Neural cell (in vitro differentiated cells): ENCODE measurements around the gene PCDH17. TPM values are rescaled to one million over a fixed set of nuclear protein-coding genes. Genes with fewer than 3 reads are reported as not detected.

Experiments used
- H2AFZ ChIP-seq: fragments of 200-600, 300-800 bp; sonication (generic), shearing (Covaris generic); 2 replicates; pipeline ENCODE4 v1.6.0; 2014; ENCODE audit warnings: low read depth, mild to moderate bottlenecking, antibody characterized with exemption, low read length, moderate library complexity
- H3F3A ChIP-seq: fragments of 200-600 bp; shearing (Covaris generic); 2 replicates; pipeline ENCODE4 v1.6.1; 2016; ENCODE audit warnings: mild to moderate bottlenecking, moderate library complexity, mixed read lengths, antibody characterized with exemption, low read length; ENCODE audit not compliant: insufficient read depth, poor library complexity, severe bottlenecking
- H3K27ac ChIP-seq: fragments of 200-600, 300-800 bp; sonication (generic), shearing (Covaris generic); 2 replicates; pipeline ENCODE4 v1.5.1; 2014; ENCODE audit warnings: mild to moderate bottlenecking, low read length, moderate library complexity
- H3K27me3 ChIP-seq: fragments of 300-800, 200-600 bp; sonication (generic), shearing (Covaris generic); 2 replicates; pipeline ENCODE4 v1.6.0; 2014; ENCODE audit warnings: mild to moderate bottlenecking, low read depth, low read length, moderate library complexity; ENCODE audit not compliant: insufficient read depth
- H3K36me3 ChIP-seq: fragments of 300-800, 200-600 bp; sonication (generic), shearing (Covaris generic); 2 replicates; pipeline ENCODE4 v1.5.1; 2014; ENCODE audit warnings: mild to moderate bottlenecking, antibody characterized with exemption, low read length, moderate library complexity; ENCODE audit not compliant: insufficient read depth
- H3K4me2 ChIP-seq: fragments of 300-800, 200-600 bp; sonication (generic), shearing (Covaris generic); 2 replicates; pipeline ENCODE4 v1.6.0; 2014; ENCODE audit warnings: mild to moderate bottlenecking, low read length
- H3K4me3 ChIP-seq: fragments of 300-800, 200-600 bp; sonication (generic), shearing (Covaris generic); 2 replicates; pipeline ENCODE4 v1.5.1; 2014; ENCODE audit warnings: mild to moderate bottlenecking, low read length, moderate library complexity
- H3K79me2 ChIP-seq: fragments of 200-600 bp; shearing (Covaris generic); replicated peaks from 2 replicates; pipeline ENCODE4 v1.6.0; 2014; ENCODE audit warnings: mild to moderate bottlenecking, low read length, moderate library complexity; ENCODE audit not compliant: insufficient read depth
- H3K9ac ChIP-seq: fragments of 300-800, 200-600 bp; sonication (generic), shearing (Covaris generic); 2 replicates; pipeline ENCODE4 v1.6.1; 2016; ENCODE audit warnings: mild to moderate bottlenecking, low read length, mixed read lengths
- H3K9me2 ChIP-seq: fragments of 200-600 bp; shearing (Covaris generic); 2 replicates; pipeline ENCODE4 v1.6.1; 2016; ENCODE audit warnings: mild to moderate bottlenecking, low read length, mixed read lengths; ENCODE audit not compliant: insufficient read depth
- H3K9me3 ChIP-seq: fragments of 200-600, 300-800 bp; sonication (generic), shearing (Covaris generic); 2 replicates; pipeline ENCODE4 v1.6.1; 2016; ENCODE audit warnings: mild to moderate bottlenecking, mixed run types, low read length, moderate library complexity, mixed read lengths
- H4K20me1 ChIP-seq: fragments of 200-600 bp; shearing (Covaris generic); 2 replicates; pipeline ENCODE4 v1.6.1; 2016; ENCODE audit warnings: mild to moderate bottlenecking, mixed run types; ENCODE audit not compliant: insufficient read depth
- EP300 ChIP-seq: fragments of 450-650 bp; conservative IDR thresholded peaks from 2 replicates; pipeline ENCODE4 v1.6.1; 2014; ENCODE audit warnings: antibody characterized with exemption, mild to moderate bottlenecking, moderate library complexity; ENCODE audit not compliant: poor library complexity, severe bottlenecking
- EZH2 ChIP-seq: fragments of 200-600, 300-800 bp; shearing (Covaris generic), sonication (generic); IDR thresholded peaks from 2 replicates; pipeline ENCODE4 v1.6.1; 2014; ENCODE audit warnings: antibody characterized with exemption, low read length, borderline replicate concordance, mild to moderate bottlenecking; ENCODE audit not compliant: insufficient read depth, poor library complexity, severe bottlenecking
- MXI1 ChIP-seq: fragments of 450-650 bp; conservative IDR thresholded peaks from 2 replicates; pipeline ENCODE4 v1.6.1; 2014; ENCODE audit warnings: antibody characterized with exemption, mild to moderate bottlenecking; ENCODE audit not compliant: poor library complexity, severe bottlenecking
- POLR2AphosphoS5 ChIP-seq: IDR thresholded peaks from 2 replicates; pipeline ENCODE4 v1.6.1; 2012
- RAD21 ChIP-seq: fragments of 450-650 bp; conservative IDR thresholded peaks from 2 replicates; pipeline ENCODE4 v1.6.1; 2014; ENCODE audit warnings: antibody characterized with exemption, mild to moderate bottlenecking, moderate library complexity
- SMC3 ChIP-seq: fragments of 450-650 bp; conservative IDR thresholded peaks from 2 replicates; pipeline ENCODE4 v1.6.1; 2014; ENCODE audit warnings: antibody characterized with exemption, mild to moderate bottlenecking, moderate library complexity; ENCODE audit not compliant: poor library complexity
- TAF1 ChIP-seq: IDR thresholded peaks from 2 replicates; pipeline ENCODE4 v1.6.1; 2012; ENCODE audit warnings: low read depth
- polyA plus RNA-seq: library from polyadenylated mRNA; depleted of rRNA; stranded (reverse); fragments of >200 nt; gene quantifications from 2 replicates; pipeline ENCODE4 v1.2.3, GENCODE V29; 2014
- TF ChIP-seq, protein P1 (sequence below): IDR thresholded peaks from 2 replicates; pipeline ENCODE4 v1.6.1; 2012; ENCODE audit warnings: borderline replicate concordance
- TF ChIP-seq, protein P2 (sequence below): fragments of 450-650 bp; IDR thresholded peaks from 2 replicates; pipeline ENCODE4 v1.5.1; 2014; ENCODE audit warnings: antibody characterized with exemption, mild to moderate bottlenecking, moderate library complexity; ENCODE audit not compliant: poor library complexity, severe bottlenecking

The PCDH17 gene
- polyA plus RNA-seq, 1 donor from 2014 or later = 6.5 TPM

DNA sequence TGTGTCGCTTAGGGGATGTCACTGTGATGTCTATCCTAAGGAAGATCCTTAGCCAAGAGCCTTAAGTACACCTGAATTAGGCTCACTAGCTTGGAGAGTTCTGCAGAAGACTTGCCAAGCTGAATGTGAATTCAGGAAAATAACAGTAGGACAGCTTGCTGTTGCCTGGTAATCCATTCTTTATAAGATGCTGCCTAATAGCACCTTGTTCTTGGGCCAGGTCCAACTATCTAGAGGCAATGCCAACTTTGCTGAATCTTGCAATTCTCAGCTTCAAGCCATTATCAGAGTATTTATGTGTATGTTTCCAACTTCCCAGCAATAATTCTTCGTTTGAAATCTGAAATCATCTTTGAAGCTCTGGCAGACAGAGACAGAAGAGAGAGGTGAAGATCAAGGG is 102.8 kb downstream of the PCDH17 start:
- no peak overlapping the region for H2AFZ ChIP-seq
- H3K36me3 ChIP-seq = no peaks in the 10 kb centered on the region
- H3K9ac ChIP-seq = no peak overlapping the region
- no peaks in the 10 kb centered on the region for H3K9me3 ChIP-seq
- no peaks in the 10 kb centered on the region for H4K20me1 ChIP-seq
- no peak overlapping the region for H3K27ac ChIP-seq
- no peak overlapping the region for H3K4me3 ChIP-seq
- no peak overlapping the region for H3K4me2 ChIP-seq
- H3K9me2 ChIP-seq = no peaks in the 10 kb centered on the region
- H3F3A ChIP-seq = no peaks in the 10 kb centered on the region
- no peak for TF ChIP-seq EP300
- no peak for TF ChIP-seq RAD21
- TF ChIP-seq EZH2 = no peak
- no peak for TF ChIP-seq POLR2AphosphoS5
- TF ChIP-seq TAF1 = no peak
- TF ChIP-seq, protein P1, sequence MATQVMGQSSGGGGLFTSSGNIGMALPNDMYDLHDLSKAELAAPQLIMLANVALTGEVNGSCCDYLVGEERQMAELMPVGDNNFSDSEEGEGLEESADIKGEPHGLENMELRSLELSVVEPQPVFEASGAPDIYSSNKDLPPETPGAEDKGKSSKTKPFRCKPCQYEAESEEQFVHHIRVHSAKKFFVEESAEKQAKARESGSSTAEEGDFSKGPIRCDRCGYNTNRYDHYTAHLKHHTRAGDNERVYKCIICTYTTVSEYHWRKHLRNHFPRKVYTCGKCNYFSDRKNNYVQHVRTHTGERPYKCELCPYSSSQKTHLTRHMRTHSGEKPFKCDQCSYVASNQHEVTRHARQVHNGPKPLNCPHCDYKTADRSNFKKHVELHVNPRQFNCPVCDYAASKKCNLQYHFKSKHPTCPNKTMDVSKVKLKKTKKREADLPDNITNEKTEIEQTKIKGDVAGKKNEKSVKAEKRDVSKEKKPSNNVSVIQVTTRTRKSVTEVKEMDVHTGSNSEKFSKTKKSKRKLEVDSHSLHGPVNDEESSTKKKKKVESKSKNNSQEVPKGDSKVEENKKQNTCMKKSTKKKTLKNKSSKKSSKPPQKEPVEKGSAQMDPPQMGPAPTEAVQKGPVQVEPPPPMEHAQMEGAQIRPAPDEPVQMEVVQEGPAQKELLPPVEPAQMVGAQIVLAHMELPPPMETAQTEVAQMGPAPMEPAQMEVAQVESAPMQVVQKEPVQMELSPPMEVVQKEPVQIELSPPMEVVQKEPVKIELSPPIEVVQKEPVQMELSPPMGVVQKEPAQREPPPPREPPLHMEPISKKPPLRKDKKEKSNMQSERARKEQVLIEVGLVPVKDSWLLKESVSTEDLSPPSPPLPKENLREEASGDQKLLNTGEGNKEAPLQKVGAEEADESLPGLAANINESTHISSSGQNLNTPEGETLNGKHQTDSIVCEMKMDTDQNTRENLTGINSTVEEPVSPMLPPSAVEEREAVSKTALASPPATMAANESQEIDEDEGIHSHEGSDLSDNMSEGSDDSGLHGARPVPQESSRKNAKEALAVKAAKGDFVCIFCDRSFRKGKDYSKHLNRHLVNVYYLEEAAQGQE = no peak
- no peak for TF ChIP-seq MXI1
- no peak for TF ChIP-seq SMC3
- TF ChIP-seq, protein P2, sequence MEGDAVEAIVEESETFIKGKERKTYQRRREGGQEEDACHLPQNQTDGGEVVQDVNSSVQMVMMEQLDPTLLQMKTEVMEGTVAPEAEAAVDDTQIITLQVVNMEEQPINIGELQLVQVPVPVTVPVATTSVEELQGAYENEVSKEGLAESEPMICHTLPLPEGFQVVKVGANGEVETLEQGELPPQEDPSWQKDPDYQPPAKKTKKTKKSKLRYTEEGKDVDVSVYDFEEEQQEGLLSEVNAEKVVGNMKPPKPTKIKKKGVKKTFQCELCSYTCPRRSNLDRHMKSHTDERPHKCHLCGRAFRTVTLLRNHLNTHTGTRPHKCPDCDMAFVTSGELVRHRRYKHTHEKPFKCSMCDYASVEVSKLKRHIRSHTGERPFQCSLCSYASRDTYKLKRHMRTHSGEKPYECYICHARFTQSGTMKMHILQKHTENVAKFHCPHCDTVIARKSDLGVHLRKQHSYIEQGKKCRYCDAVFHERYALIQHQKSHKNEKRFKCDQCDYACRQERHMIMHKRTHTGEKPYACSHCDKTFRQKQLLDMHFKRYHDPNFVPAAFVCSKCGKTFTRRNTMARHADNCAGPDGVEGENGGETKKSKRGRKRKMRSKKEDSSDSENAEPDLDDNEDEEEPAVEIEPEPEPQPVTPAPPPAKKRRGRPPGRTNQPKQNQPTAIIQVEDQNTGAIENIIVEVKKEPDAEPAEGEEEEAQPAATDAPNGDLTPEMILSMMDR = no peak
- no peaks in the 10 kb centered on the region for H3K27me3 ChIP-seq
- no peaks in the 10 kb centered on the region for H3K79me2 ChIP-seq

DNA sequence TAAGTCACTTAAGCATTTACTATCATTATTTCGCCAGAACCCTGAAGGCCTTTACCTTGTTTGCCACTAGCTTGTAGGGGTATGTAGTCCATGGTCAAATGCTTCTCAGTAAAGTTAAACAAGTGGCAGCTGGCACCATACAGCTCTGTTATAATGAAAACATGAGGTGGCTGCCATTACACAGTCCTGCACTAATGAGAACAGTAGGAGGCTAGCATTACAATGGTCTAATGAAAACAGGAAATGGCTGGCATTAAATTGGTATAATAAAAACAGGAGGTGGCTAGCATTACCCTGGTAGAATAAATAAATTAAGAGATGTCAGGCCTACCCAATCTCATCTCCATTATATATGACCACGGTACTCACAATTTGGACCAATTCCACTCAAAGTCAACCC is 107.5 kb downstream of the PCDH17 start:
- TF ChIP-seq EP300 = no peak
- no peak for TF ChIP-seq TAF1
- TF ChIP-seq, protein P2 = no peak
- no peak for TF ChIP-seq EZH2
- no peak for TF ChIP-seq POLR2AphosphoS5
- TF ChIP-seq, protein P1 = no peak
- no peak for TF ChIP-seq MXI1
- TF ChIP-seq SMC3 = no peak
- no peak for TF ChIP-seq RAD21
- no peaks in the 10 kb centered on the region for H3F3A ChIP-seq
- H3K9ac ChIP-seq = no peak overlapping the region
- H3K79me2 ChIP-seq = no peaks in the 10 kb centered on the region
- no peaks in the 10 kb centered on the region for H4K20me1 ChIP-seq
- H3K4me2 ChIP-seq = no peak overlapping the region
- H3K4me3 ChIP-seq = no peak overlapping the region
- H3K27me3 ChIP-seq = peaks cover 2% of the 10 kb centered on the region
- no peaks in the 10 kb centered on the region for H3K9me2 ChIP-seq
- H2AFZ ChIP-seq = no peak overlapping the region
- no peaks in the 10 kb centered on the region for H3K9me3 ChIP-seq
- H3K27ac ChIP-seq = no peak overlapping the region
- no peaks in the 10 kb centered on the region for H3K36me3 ChIP-seq
